ENCODE measurements around the gene BTBD3.

BTBD3 gene

GRCh38 chr20:11972478-11972877 is 54.8 kb downstream of the BTBD3 start:
- no peak overlapping the region for H3K4me3 ChIP-seq (ENCODE audit: low read depth, low read length)
- DNase-seq (ENCODE audit: low read depth) = no peak
- no peak for TF ChIP-seq CTCF (IDR thresholded peaks at IDR 0.05; ENCODE audit: low read depth, low read length, missing control alignments)
- in situ Hi-C loops (cut with HindIII; ENCODE audit: low sequenced_read_pairs) = no loop called here

Measured in astrocyte of the cerebellum (primary cell).